ENCODE results near the gene ARMCX5.

GRCh38 chrX:102651242-102652011 lies 52.1 kb downstream of the ARMCX5 start, which contains the start of gene GPRASP1:
- no peak for TF ChIP-seq CTCF (IDR thresholded peaks at IDR 0.05)
- TF ChIP-seq POLR2A (IDR thresholded peaks at IDR 0.05), result no peak
